ENCODE measurements around the gene GOLPH3L.
"Not testable (repeated sequence)": the region's sequence is repeated elsewhere in the genome, so short reads cannot be mapped to it uniquely, and the experiment has no call there.

The GOLPH3L gene

DNA sequence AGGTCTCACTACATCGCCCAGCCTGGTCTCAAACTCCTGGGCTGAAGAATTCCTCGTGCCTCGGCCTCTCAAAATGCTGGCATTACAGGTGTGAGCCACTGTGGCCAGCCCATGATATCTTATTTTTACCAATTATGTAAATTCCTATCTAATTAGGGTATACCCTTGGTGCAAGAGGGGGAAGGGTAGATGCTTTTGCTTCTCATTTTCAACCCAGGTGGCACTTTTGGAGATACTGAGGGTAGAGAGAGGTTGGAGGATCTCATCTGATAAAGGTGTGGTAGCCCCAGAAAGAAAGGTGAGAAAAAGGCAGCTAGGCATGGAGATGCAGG is 85.0 kb downstream of the GOLPH3L start:
- H3K9ac ChIP-seq (ENCODE audit: low read length): no peak overlapping the region
- H3K9me3 ChIP-seq (ENCODE audit: control insufficient read depth, low read depth, low read length): no peaks in the 10 kb centered on the region
- peaks cover 10% of the 10 kb centered on the region for H3K4me1 ChIP-seq (ENCODE audit: control insufficient read depth, low read depth, low read length)
- H3K4me3 ChIP-seq (ENCODE audit: low read length): no peak overlapping the region
- H3K27me3 ChIP-seq (ENCODE audit: control insufficient read depth, insufficient read depth, low read length): no peaks in the 10 kb centered on the region
- H3K36me3 ChIP-seq (ENCODE audit: control insufficient read depth, low read depth, low read length): peaks cover 4% of the 10 kb centered on the region
- H3K27ac ChIP-seq (ENCODE audit: low read length): no peak overlapping the region

DNA sequence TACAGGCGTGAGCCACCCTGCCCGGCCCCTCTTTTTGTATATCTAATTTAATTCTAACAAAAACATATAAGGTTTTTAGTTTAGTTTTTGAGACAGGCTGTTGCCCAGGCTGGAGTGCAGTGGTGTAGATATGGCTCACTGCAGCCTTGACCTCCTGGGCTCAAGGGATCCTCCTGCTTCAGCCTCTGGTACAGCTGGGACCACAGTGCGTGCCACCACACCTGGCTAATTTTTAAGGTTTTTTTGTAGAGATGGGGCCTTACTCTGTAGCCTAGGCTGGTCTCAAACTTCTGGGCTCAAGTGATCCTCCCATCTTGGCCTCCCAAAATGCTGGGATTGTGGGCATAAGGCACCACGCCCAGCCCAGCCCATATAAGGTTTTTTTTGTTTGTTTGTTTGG is 86.4 kb downstream of the GOLPH3L start:
- no peak overlapping the region for H3K27ac ChIP-seq (ENCODE audit: low read length)
- no peak overlapping the region for H3K4me3 ChIP-seq (ENCODE audit: low read length)
- no peaks in the 10 kb centered on the region for H3K27me3 ChIP-seq (ENCODE audit: control insufficient read depth, insufficient read depth, low read length)
- H3K9me3 ChIP-seq (ENCODE audit: control insufficient read depth, low read depth, low read length): no peaks in the 10 kb centered on the region
- no peaks in the 10 kb centered on the region for H3K36me3 ChIP-seq (ENCODE audit: control insufficient read depth, low read depth, low read length)
- H3K9ac ChIP-seq (ENCODE audit: low read length): no peak overlapping the region
- H3K4me1 ChIP-seq (ENCODE audit: control insufficient read depth, low read depth, low read length): peaks cover 10% of the 10 kb centered on the region

DNA sequence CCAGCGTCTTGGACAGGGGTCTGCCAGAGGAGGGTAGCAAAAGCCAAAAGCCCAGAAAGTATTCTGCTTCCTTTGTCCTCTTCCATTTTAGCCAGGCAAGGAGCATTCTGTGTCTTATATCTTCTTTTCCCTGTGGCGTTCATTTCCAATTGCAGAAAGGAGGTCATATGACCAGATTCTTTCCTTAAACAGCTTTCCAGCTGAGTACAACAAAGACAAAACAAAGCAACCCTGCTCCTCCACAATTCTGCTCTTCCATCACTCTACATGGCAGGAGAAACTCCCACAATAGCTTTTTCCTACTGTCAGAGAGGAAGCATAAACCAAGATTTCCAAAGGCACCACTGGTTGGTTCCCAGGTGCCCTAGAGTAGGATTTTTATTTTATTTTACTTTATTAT is 87.2 kb downstream of the GOLPH3L start:
- Histone ChIP-seq H3K27me3 (ENCODE audit: control insufficient read depth, insufficient read depth, low read length) (no peaks in the 10 kb centered on the region), H3K9me3 (ENCODE audit: control insufficient read depth, low read depth, low read length) (no peaks in the 10 kb centered on the region), H3K4me3 (ENCODE audit: low read length) (no peak overlapping the region), H3K36me3 (ENCODE audit: control insufficient read depth, low read depth, low read length) (no peaks in the 10 kb centered on the region), H3K9ac (ENCODE audit: low read length) (peak overlapping the region; percentile 14), H3K27ac (ENCODE audit: low read length) (peak overlapping the region; percentile 41), H3K4me1 (ENCODE audit: control insufficient read depth, low read depth, low read length) (peaks cover 13% of the 10 kb centered on the region)

DNA sequence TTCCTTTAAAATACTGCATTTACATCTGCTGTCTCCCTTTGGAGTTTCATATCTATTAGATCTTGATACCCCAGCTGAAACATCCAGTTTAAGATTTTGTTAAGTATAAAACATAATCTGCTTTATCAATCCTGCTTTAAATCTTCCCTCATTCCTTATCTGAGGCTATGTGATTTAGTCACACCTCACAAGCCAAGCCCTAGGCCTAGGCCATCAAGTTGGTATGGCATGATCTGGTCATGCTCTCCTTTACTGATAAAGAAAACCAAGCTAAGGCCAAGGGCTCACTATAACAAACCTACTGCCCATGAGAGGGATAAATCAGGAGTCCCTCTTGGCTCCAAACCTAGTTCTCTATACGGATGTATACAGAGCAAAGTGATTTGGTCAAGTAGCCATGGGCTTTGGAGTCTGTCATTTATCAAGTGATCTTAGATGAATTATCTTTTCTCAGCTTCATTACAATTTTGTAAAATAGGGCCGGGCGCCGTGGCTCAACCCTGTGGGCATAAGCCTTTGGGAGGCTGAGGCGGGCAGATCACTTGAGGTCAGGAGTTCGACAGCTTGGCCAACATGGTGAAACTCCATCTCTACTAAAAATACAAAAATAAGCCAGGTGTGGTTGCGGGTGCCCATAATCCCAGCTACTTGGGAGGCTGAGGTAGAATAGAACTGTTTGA is 90.4 kb downstream of the GOLPH3L start:
- no peak overlapping the region for H3K4me3 ChIP-seq (ENCODE audit: low read length)
- H3K27me3 ChIP-seq (ENCODE audit: control insufficient read depth, insufficient read depth, low read length): no peaks in the 10 kb centered on the region
- H3K9me3 ChIP-seq (ENCODE audit: control insufficient read depth, low read depth, low read length): no peaks in the 10 kb centered on the region
- no peaks in the 10 kb centered on the region for H3K36me3 ChIP-seq (ENCODE audit: control insufficient read depth, low read depth, low read length)
- no peak overlapping the region for H3K27ac ChIP-seq (ENCODE audit: low read length)
- peaks cover 19% of the 10 kb centered on the region for H3K4me1 ChIP-seq (ENCODE audit: control insufficient read depth, low read depth, low read length)
- H3K9ac ChIP-seq (ENCODE audit: low read length): no peak overlapping the region

DNA sequence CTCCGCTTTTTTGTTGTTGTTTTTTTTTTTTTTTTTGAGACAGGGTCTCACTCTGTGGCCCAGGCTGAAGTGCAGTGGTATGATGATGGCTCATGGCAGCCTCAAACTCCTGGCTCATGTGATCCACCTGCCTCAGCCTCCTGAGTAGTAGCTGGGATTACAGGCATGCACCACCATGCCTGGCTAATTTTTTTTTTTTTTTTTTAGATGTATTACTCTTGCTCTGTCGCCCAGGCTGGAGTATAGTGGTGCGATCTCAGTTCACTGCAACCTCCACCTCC is 91.6 kb downstream of the GOLPH3L start:
- peaks cover 19% of the 10 kb centered on the region for H3K4me1 ChIP-seq (ENCODE audit: control insufficient read depth, low read depth, low read length)
- H3K4me3 ChIP-seq (ENCODE audit: low read length); H3K27me3 ChIP-seq (ENCODE audit: control insufficient read depth, insufficient read depth, low read length); H3K36me3 ChIP-seq (ENCODE audit: control insufficient read depth, low read depth, low read length); H3K9me3 ChIP-seq (ENCODE audit: control insufficient read depth, low read depth, low read length); H3K9ac ChIP-seq (ENCODE audit: low read length); H3K27ac ChIP-seq (ENCODE audit: low read length): not testable (repeated sequence)

DNA sequence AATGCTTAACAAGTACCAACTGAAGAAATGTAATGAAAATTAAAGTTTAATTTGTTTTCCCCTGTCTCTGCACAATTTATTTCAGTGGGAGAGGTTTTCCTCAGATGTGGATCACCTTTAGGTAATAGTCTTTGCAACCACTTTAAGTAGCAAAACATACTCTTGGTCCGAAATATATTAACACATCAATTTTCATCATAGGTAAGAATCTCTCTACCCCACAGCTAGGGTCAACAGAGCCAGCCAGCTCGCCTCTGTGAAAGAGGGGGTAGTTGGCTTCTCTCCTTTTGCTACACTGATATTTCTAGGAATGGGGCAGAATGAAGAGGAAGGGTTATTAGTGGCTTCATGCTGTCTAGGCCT is 92.7 kb downstream of the GOLPH3L start:
- H3K9ac ChIP-seq (ENCODE audit: low read length): peak overlapping the region; percentile 52
- peak overlapping the region; percentile 7 for H3K4me3 ChIP-seq (ENCODE audit: low read length)
- H3K27me3 ChIP-seq (ENCODE audit: control insufficient read depth, insufficient read depth, low read length): no peaks in the 10 kb centered on the region
- H3K4me1 ChIP-seq (ENCODE audit: control insufficient read depth, low read depth, low read length): peaks cover 15% of the 10 kb centered on the region
- H3K27ac ChIP-seq (ENCODE audit: low read length): peak overlapping the region; percentile 86
- no peaks in the 10 kb centered on the region for H3K9me3 ChIP-seq (ENCODE audit: control insufficient read depth, low read depth, low read length)
- peaks cover 5% of the 10 kb centered on the region for H3K36me3 ChIP-seq (ENCODE audit: control insufficient read depth, low read depth, low read length)

DNA sequence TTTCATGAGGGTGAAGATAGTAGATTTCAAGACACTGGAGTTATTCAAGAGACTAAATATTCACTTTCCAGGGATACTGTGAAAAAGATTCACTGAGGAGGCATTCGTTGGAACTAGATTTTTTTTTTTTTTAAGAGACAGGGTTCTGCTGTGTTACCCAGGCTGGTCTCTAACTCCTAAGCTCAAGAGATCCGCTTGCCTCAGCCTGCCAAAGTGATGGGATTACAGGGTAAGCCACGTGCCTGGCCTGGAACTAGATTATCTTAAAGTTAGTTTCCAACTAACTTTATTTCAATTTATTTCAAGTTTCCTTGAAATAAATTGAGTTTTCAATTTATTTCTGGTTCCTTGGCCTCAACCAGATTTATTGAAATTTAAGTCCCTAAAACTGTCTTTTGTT is 93.2 kb downstream of the GOLPH3L start:
- Histone ChIP-seq H3K9me3 (ENCODE audit: control insufficient read depth, low read depth, low read length) (no peaks in the 10 kb centered on the region), H3K27ac (ENCODE audit: low read length) (peak overlapping the region; percentile 86), H3K27me3 (ENCODE audit: control insufficient read depth, insufficient read depth, low read length) (no peaks in the 10 kb centered on the region), H3K9ac (ENCODE audit: low read length) (peak overlapping the region; percentile 52), H3K4me3 (ENCODE audit: low read length) (no peak overlapping the region), H3K36me3 (ENCODE audit: control insufficient read depth, low read depth, low read length) (peaks cover 5% of the 10 kb centered on the region), H3K4me1 (ENCODE audit: control insufficient read depth, low read depth, low read length) (peaks cover 15% of the 10 kb centered on the region)

DNA sequence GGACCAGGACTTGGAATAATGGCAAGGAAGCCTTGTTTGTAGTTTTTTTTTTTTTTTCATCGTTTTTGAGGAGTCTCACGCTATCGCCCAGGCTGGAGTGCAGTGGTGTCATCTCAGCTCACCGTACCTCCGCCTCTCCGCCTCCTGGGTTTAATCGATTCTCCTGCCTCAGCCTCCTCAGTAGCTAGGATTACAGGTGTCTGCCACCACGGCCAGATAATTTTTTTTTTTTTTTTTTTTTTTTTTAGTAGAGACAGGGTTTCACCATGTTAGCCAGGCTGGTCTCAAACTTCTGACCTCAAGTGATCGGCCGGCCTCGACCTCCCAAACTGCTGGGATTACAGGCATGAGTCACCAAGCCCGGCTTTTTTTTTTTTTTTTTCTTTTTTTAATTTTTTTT is 94.6 kb downstream of the GOLPH3L start:
- not testable (repeated sequence) for H3K27me3 ChIP-seq (ENCODE audit: control insufficient read depth, insufficient read depth, low read length); H3K4me3 ChIP-seq (ENCODE audit: low read length); H3K9me3 ChIP-seq (ENCODE audit: control insufficient read depth, low read depth, low read length); H3K27ac ChIP-seq (ENCODE audit: low read length); H3K9ac ChIP-seq (ENCODE audit: low read length); H3K36me3 ChIP-seq (ENCODE audit: control insufficient read depth, low read depth, low read length)
- peaks cover 15% of the 10 kb centered on the region for H3K4me1 ChIP-seq (ENCODE audit: control insufficient read depth, low read depth, low read length)

DNA sequence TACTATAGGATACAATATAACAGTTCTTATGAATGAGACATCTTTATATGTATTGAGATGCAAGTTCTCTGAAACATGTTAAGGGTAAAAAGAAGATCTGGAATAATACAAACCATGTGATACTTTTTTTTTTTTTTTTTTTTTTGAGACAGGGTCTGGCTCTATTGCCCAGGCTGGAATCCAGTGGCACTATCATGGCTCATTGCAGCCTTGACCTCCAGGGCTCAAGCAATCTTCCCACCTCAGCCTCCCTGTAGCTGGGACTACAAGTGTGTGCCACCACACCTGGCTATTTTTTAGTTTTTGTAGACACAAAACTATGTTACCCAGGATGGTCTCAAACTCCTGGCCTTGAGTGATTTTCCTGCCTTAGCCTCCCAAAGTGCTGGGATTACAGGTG is 95.4 kb downstream of the GOLPH3L start:
- H3K27ac ChIP-seq (ENCODE audit: low read length): no peak overlapping the region
- H3K4me1 ChIP-seq (ENCODE audit: control insufficient read depth, low read depth, low read length): peaks cover 15% of the 10 kb centered on the region
- no peak overlapping the region for H3K4me3 ChIP-seq (ENCODE audit: low read length)
- H3K9ac ChIP-seq (ENCODE audit: low read length): no peak overlapping the region
- peaks cover 5% of the 10 kb centered on the region for H3K36me3 ChIP-seq (ENCODE audit: control insufficient read depth, low read depth, low read length)
- no peaks in the 10 kb centered on the region for H3K9me3 ChIP-seq (ENCODE audit: control insufficient read depth, low read depth, low read length)
- H3K27me3 ChIP-seq (ENCODE audit: control insufficient read depth, insufficient read depth, low read length): no peaks in the 10 kb centered on the region

DNA sequence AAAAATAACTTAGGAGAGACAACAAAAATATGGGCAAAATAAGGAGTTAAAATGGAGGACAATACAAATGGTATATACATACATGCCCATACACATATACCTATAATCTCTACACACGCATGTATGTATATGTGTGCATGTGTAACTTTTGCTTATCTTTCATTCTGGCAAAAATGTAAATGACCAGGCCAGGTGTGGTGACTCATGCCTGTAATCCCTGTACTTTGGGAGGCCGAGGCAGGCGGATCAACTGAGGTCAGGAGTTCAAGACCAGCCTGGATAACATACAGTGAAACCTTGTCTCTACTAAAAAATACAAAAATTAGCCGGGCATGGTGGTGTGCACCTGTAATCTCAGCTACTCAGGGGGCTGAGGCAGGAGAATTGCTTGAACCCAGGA is 98.6 kb downstream of the GOLPH3L start:
- H3K36me3 ChIP-seq (ENCODE audit: control insufficient read depth, low read depth, low read length); H3K27me3 ChIP-seq (ENCODE audit: control insufficient read depth, insufficient read depth, low read length); H3K4me3 ChIP-seq (ENCODE audit: low read length); H3K27ac ChIP-seq (ENCODE audit: low read length); H3K9me3 ChIP-seq (ENCODE audit: control insufficient read depth, low read depth, low read length); H3K4me1 ChIP-seq (ENCODE audit: control insufficient read depth, low read depth, low read length); H3K9ac ChIP-seq (ENCODE audit: low read length): not testable (repeated sequence)

DNA sequence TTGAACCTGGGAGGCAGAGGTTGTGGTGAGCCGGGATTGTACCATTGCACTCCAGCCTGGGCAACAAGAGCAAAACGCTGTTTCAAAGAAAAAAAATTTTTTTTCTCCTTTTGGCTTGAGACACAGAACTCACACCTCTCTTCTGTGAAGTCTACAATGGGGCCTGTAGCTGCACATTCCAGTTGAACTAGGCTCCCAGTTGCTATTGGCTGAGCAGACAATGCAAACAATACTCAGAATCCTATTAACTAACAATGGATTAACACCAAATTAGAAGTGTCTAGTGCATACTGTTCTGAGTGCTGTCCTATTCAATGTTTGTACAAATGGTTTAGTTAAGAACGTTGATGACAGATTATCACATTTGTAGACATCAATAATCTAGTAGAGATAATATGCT is 100.0 kb downstream of the GOLPH3L start:
- Histone ChIP-seq H3K9me3 (ENCODE audit: control insufficient read depth, low read depth, low read length) (no peaks in the 10 kb centered on the region), H3K4me3 (ENCODE audit: low read length) (no peak overlapping the region), H3K4me1 (ENCODE audit: control insufficient read depth, low read depth, low read length) (no peaks in the 10 kb centered on the region), H3K27me3 (ENCODE audit: control insufficient read depth, insufficient read depth, low read length) (no peaks in the 10 kb centered on the region), H3K27ac (ENCODE audit: low read length) (no peak overlapping the region), H3K9ac (ENCODE audit: low read length) (no peak overlapping the region), H3K36me3 (ENCODE audit: control insufficient read depth, low read depth, low read length) (peaks cover 5% of the 10 kb centered on the region)
